Measurements from ENCODE around the gene NAALADL2. TPM values are rescaled to one million over a fixed set of nuclear protein-coding genes. Genes with fewer than 3 reads are reported as not detected.
"Not testable (repeated sequence)": the region's sequence is repeated elsewhere in the genome, so short reads cannot be mapped to it uniquely, and the experiment has no call there.

The NAALADL2 gene
- total RNA-seq, 4 donors from 2014 or later = 0.85 to 6.3 (median 1.6) TPM

GRCh38 chr3:175777965-175778364, 918.8 kb downstream of the NAALADL2 start:
- H3K36me3 ChIP-seq = no peaks in the 10 kb centered on the region
- TF ChIP-seq POLR2A (IDR thresholded peaks at IDR 0.05) = no peak
- no peak for TF ChIP-seq CTCF (IDR thresholded peaks at IDR 0.05)
- H3K9me3 ChIP-seq = no peaks in the 10 kb centered on the region
- intact Hi-C loops (cut with DNase I) = no loop called here
- H3K4me1 ChIP-seq = no peaks in the 10 kb centered on the region
- DNase-seq = no peak
- H3K27me3 ChIP-seq = no peaks in the 10 kb centered on the region
- WGBS, 2 donors = 79 to 82% methylated on average over 3 of the region's 3 CpGs
- H3K27ac ChIP-seq = no peak overlapping the region
- H3K4me3 ChIP-seq = no peak overlapping the region

GRCh38 chr3:175778994-175779393, 919.9 kb downstream of the NAALADL2 start:
- no peak for DNase-seq
- Histone ChIP-seq H3K27ac (no peak overlapping the region), H3K27me3 (no peaks in the 10 kb centered on the region), H3K4me1 (no peaks in the 10 kb centered on the region), H3K4me3 (no peak overlapping the region), H3K9me3 (no peaks in the 10 kb centered on the region), H3K36me3 (no peaks in the 10 kb centered on the region)
- TF ChIP-seq CTCF (IDR thresholded peaks at IDR 0.05) = no peak
- no peak for TF ChIP-seq POLR2A (IDR thresholded peaks at IDR 0.05)
- WGBS, 2 donors = 79 to 90% methylated on average over 1 of the region's 1 CpG
- intact Hi-C loops (cut with DNase I) = no loop called here

- H3K9me3 ChIP-seq; H3K4me1 ChIP-seq; H3K36me3 ChIP-seq; H3K27me3 ChIP-seq; H3K27ac ChIP-seq; DNase-seq; H3K4me3 ChIP-seq; intact Hi-C loops (cut with DNase I): not testable (repeated sequence)
- 56% methylated on average over 4 of the region's 16 CpGs; no CpG with 5 or more reads in 1 of the 2 donors for WGBS, 2 donors
Observed at GRCh38 chr3:175787109-175787508, 928.0 kb downstream of the NAALADL2 start.

- Histone ChIP-seq H3K9me3 (no peaks in the 10 kb centered on the region), H3K27me3 (no peaks in the 10 kb centered on the region), H3K36me3 (no peaks in the 10 kb centered on the region), H3K4me3 (no peak overlapping the region), H3K4me1 (no peaks in the 10 kb centered on the region), H3K27ac (no peak overlapping the region)
- TF ChIP-seq POLR2A (IDR thresholded peaks at IDR 0.05) = no peak
- TF ChIP-seq CTCF (IDR thresholded peaks at IDR 0.05) = no peak
- intact Hi-C loops (cut with DNase I) = no loop called here
- DNase-seq = no peak
Observed at GRCh38 chr3:175792245-175792644, 933.1 kb downstream of the NAALADL2 start.

GRCh38 chr3:175798326-175798725, 939.2 kb downstream of the NAALADL2 start:
- no peak for DNase-seq
- Histone ChIP-seq H3K27ac (no peak overlapping the region), H3K9me3 (no peaks in the 10 kb centered on the region), H3K36me3 (no peaks in the 10 kb centered on the region), H3K27me3 (no peaks in the 10 kb centered on the region), H3K4me3 (no peak overlapping the region), H3K4me1 (no peaks in the 10 kb centered on the region)
- TF ChIP-seq POLR2A (IDR thresholded peaks at IDR 0.05) (no peak), CTCF (IDR thresholded peaks at IDR 0.05) (no peak)
- intact Hi-C loops (cut with DNase I) = no loop called here

GRCh38 chr3:175805825-175806224, 946.7 kb downstream of the NAALADL2 start:
- Histone ChIP-seq H3K4me1 (no peaks in the 10 kb centered on the region), H3K27me3 (no peaks in the 10 kb centered on the region), H3K4me3 (no peak overlapping the region), H3K27ac (no peak overlapping the region), H3K9me3 (no peaks in the 10 kb centered on the region), H3K36me3 (no peaks in the 10 kb centered on the region)
- 45 to 50% methylated on average over 2 of the region's 2 CpGs for WGBS, 2 donors
- TF ChIP-seq POLR2A (IDR thresholded peaks at IDR 0.05) = no peak
- TF ChIP-seq CTCF (IDR thresholded peaks at IDR 0.05) = no peak
- no peak for DNase-seq
- intact Hi-C loops (cut with DNase I) = no loop called here
